ENCODE measurements around the gene MTMR12.
"Not testable (repeated sequence)": the region's sequence is repeated elsewhere in the genome, so short reads cannot be mapped to it uniquely, and the experiment has no call there.

The MTMR12 gene

GRCh38 chr5:32330126-32330971 is 17.6 kb upstream of the MTMR12 start:
- no peak overlapping the region for H3K4me3 ChIP-seq

DNA sequence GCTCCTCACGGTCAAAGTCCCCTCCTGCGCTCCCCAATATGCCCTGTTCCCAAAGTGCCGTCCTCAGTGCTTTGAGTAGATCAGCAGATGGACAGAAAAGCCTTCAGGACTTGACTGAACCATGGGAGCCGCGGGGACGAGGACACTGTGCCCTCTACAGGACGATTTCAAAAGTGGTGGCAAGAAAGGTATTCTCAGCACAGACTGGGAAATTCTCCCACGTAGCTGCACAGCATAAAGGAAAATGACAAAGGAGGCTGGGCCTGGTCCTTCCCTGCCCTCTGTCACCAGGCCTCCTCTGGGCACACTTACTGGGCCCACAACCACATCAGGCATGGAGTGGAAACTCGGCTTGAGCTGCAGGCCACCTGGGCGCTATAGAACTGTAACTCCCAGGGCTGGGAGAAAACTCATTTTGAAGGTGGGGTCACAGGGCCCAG is 16.7 kb upstream of the MTMR12 start:
- DNase-seq (ENCODE audit: low read depth, low spot score): no peak
- H3K9ac ChIP-seq (ENCODE audit: insufficient read length): no peak overlapping the region
- H3K4me3 ChIP-seq: no peak overlapping the region
- H3K36me3 ChIP-seq (ENCODE audit: insufficient read depth, low read length): no peaks in the 10 kb centered on the region
- H3K27ac ChIP-seq: no peak overlapping the region
- no peak for TF ChIP-seq EZH2 (IDR thresholded peaks at IDR 0.05)
- no peak for TF ChIP-seq POLR2AphosphoS5 (IDR thresholded peaks at IDR 0.05; ENCODE audit: borderline replicate concordance, low read depth, low read length)
- TF ChIP-seq FOXP2 (optimal IDR thresholded peaks at IDR 0.05; ENCODE audit: control extremely low read depth, extremely low read length, insufficient read depth): no peak
- no peaks in the 10 kb centered on the region for H3K9me3 ChIP-seq (ENCODE audit: low read depth, low read length)

More at GRCh38 chr5:32330126-32330971, 17.6 kb upstream of the MTMR12 start:
- no peaks in the 10 kb centered on the region for H3K36me3 ChIP-seq (ENCODE audit: insufficient read depth, low read length)
- DNase-seq (ENCODE audit: low read depth, low spot score): no peak
- H3K9me3 ChIP-seq (ENCODE audit: low read depth, low read length): no peaks in the 10 kb centered on the region
- H3K27ac ChIP-seq: no peak overlapping the region
- H3K9ac ChIP-seq (ENCODE audit: insufficient read length): no peak overlapping the region
- TF ChIP-seq FOXP2 (optimal IDR thresholded peaks at IDR 0.05; ENCODE audit: control extremely low read depth, extremely low read length, insufficient read depth): no peak
- no peak for TF ChIP-seq EZH2 (IDR thresholded peaks at IDR 0.05)
- TF ChIP-seq POLR2AphosphoS5 (IDR thresholded peaks at IDR 0.05; ENCODE audit: borderline replicate concordance, low read depth, low read length): no peak

DNA sequence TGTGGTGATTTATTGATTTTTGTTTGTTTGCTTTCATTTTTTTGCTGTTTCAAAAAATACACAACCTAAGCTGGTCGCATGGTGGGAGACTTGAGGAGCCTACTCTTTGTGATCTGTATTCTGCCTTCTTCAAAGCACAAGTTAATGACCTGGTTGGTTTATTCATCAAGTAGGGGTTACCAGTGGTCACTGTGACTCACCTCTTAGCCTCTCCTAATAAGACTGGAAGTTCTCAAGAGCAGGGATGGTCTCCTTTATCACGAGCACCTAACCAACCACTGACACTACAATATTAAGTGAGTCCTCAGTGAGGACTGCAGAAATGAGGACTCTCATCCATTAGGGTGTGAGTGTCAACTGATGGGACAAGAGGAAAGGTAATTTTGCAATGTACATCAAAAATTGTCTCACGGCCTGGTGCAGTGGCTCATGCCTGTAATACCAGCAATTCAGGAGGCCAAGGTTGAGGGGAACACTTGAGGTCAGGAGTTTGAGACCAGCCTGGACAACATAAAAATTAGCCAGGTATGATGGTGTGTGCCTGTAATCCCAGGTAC is 13.6 kb upstream of the MTMR12 start:
- no peak for DNase-seq (ENCODE audit: low read depth, low spot score)
- TF ChIP-seq EZH2 (IDR thresholded peaks at IDR 0.05): no peak
- TF ChIP-seq FOXP2 (optimal IDR thresholded peaks at IDR 0.05; ENCODE audit: control extremely low read depth, extremely low read length, insufficient read depth): no peak
- no peak for TF ChIP-seq POLR2AphosphoS5 (IDR thresholded peaks at IDR 0.05; ENCODE audit: borderline replicate concordance, low read depth, low read length)
- no peak overlapping the region for H3K27ac ChIP-seq

GRCh38 chr5:32325616-32326015 is 12.9 kb upstream of the MTMR12 start:
- no peak overlapping the region for H3K27ac ChIP-seq
- DNase-seq (ENCODE audit: low read depth, low spot score): no peak
- no peak overlapping the region for H3K9ac ChIP-seq (ENCODE audit: insufficient read length)
- TF ChIP-seq EZH2 (IDR thresholded peaks at IDR 0.05) (no peak), POLR2AphosphoS5 (IDR thresholded peaks at IDR 0.05; ENCODE audit: borderline replicate concordance, low read depth, low read length) (no peak), FOXP2 (optimal IDR thresholded peaks at IDR 0.05; ENCODE audit: control extremely low read depth, extremely low read length, insufficient read depth) (no peak)
- H3K4me3 ChIP-seq: no peak overlapping the region
- H3K9me3 ChIP-seq (ENCODE audit: low read depth, low read length): no peaks in the 10 kb centered on the region
- no peaks in the 10 kb centered on the region for H3K36me3 ChIP-seq (ENCODE audit: insufficient read depth, low read length)

More for the DNA sequence above, 13.6 kb upstream of the MTMR12 start:
- Histone ChIP-seq H3K9me3 (ENCODE audit: low read depth, low read length) (no peaks in the 10 kb centered on the region), H3K36me3 (ENCODE audit: insufficient read depth, low read length) (no peaks in the 10 kb centered on the region), H3K4me3 (no peak overlapping the region), H3K9ac (ENCODE audit: insufficient read length) (no peak overlapping the region)

- TF ChIP-seq FOXP2 (optimal IDR thresholded peaks at IDR 0.05; ENCODE audit: control extremely low read depth, extremely low read length, insufficient read depth) (no peak), EZH2 (IDR thresholded peaks at IDR 0.05) (no peak), POLR2AphosphoS5 (IDR thresholded peaks at IDR 0.05; ENCODE audit: borderline replicate concordance, low read depth, low read length) (no peak)
- DNase-seq (ENCODE audit: low read depth, low spot score): no peak
- Histone ChIP-seq H3K4me3 (no peak overlapping the region), H3K36me3 (ENCODE audit: insufficient read depth, low read length) (no peaks in the 10 kb centered on the region), H3K9ac (ENCODE audit: insufficient read length) (no peak overlapping the region), H3K9me3 (ENCODE audit: low read depth, low read length) (no peaks in the 10 kb centered on the region), H3K27ac (no peak overlapping the region)
Observed at GRCh38 chr5:32325062-32325461, 12.3 kb upstream of the MTMR12 start.

DNA sequence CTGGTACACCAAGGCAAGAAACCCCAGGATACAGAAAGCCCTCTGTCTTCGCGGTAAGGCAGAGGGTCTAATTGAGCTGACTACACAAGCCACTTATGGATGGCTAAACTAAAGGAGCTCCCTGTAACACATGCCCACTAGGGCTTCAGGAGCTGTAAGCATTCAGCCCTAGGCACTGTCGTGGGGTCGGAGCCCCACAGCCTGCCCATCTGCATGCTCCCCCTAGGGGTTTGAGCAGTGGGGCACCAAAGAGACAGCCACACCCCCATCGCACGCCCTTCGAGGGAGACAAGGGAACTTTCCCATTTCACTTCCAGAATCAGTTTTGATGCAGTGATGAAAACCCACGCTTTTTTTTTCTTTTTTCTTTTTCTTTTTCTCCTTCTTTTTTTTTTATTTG is 11.0 kb upstream of the MTMR12 start:
- Histone ChIP-seq H3K9ac (ENCODE audit: insufficient read length) (no peak overlapping the region), H3K27ac (no peak overlapping the region), H3K4me3 (no peak overlapping the region), H3K9me3 (ENCODE audit: low read depth, low read length) (no peaks in the 10 kb centered on the region), H3K36me3 (ENCODE audit: insufficient read depth, low read length) (no peaks in the 10 kb centered on the region)
- TF ChIP-seq POLR2AphosphoS5 (IDR thresholded peaks at IDR 0.05; ENCODE audit: borderline replicate concordance, low read depth, low read length) (no peak), FOXP2 (optimal IDR thresholded peaks at IDR 0.05; ENCODE audit: control extremely low read depth, extremely low read length, insufficient read depth) (no peak), EZH2 (IDR thresholded peaks at IDR 0.05) (no peak)
- no peak for DNase-seq (ENCODE audit: low read depth, low spot score)

DNA sequence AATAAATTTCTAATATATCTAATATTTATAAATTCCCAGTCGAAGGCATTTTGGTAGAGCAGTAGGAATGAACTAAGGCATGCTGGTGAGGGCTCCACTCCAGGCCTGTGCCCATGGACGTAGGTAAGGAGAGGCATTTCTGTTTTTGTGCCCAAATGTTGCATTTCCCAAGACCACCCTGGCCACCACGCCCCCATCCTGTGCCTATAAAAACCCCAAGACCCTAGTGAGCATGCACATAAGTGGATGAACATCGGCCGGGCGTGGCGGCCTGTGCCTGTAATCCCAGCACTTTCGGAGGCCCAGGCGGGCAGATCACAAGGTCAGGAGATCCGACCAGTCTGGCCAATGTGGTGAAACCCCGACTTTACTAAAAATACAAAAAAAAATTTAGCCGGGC is 10.1 kb upstream of the MTMR12 start:
- Histone ChIP-seq H3K36me3 (ENCODE audit: insufficient read depth, low read length) (no peaks in the 10 kb centered on the region), H3K9ac (ENCODE audit: insufficient read length) (no peak overlapping the region), H3K9me3 (ENCODE audit: low read depth, low read length) (no peaks in the 10 kb centered on the region), H3K4me3 (no peak overlapping the region), H3K27ac (no peak overlapping the region)
- DNase-seq (ENCODE audit: low read depth, low spot score): no peak
- TF ChIP-seq FOXP2 (optimal IDR thresholded peaks at IDR 0.05; ENCODE audit: control extremely low read depth, extremely low read length, insufficient read depth): no peak
- TF ChIP-seq EZH2 (IDR thresholded peaks at IDR 0.05): no peak
- no peak for TF ChIP-seq POLR2AphosphoS5 (IDR thresholded peaks at IDR 0.05; ENCODE audit: borderline replicate concordance, low read depth, low read length)

- not testable (repeated sequence) for H3K27ac ChIP-seq; H3K36me3 ChIP-seq (ENCODE audit: insufficient read depth, low read length); H3K9me3 ChIP-seq (ENCODE audit: low read depth, low read length); H3K4me3 ChIP-seq; H3K9ac ChIP-seq (ENCODE audit: insufficient read length); DNase-seq (ENCODE audit: low read depth, low spot score)
Observed at GRCh38 chr5:32321787-32322186, 9.0 kb upstream of the MTMR12 start.

Data from SK-N-MC (cell line).